ENCODE measurements around the gene EGFLAM. TPM values are rescaled to one million over a fixed set of nuclear protein-coding genes. Genes with fewer than 3 reads are reported as not detected.

The EGFLAM gene
- total RNA-seq, 1 experiment from 2014 or later = not detected

DNA sequence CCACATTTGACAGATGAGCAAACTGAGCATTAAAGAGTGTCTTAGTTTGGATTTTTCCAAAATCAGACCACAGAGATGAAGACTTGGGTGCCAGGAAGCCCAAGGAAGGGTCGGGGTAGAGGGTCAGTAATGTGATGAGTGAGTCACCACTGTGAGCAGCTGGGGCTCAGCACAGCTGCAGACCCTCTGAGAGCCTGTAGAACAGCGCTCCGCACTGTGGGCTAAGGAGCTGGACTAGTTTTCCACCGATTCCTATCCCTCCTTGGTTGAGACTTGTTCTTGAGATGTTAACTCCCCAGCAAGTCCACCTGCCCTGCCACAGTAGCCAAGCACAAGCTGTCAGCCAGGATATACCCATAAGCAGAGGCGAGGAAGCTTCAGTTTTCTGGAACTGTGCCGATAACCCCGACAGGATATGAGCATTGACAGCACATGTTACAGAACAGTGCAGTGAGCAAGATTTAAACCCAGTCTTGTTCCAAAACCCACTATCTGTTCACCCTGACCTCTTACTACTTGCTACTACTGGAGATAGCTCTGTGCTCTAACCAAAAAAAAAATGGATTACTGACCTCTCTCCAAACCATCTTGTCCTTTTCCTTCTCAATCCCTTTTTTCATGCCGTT is 31.8 kb downstream of the EGFLAM start:
- CTCF ChIA-PET = interaction anchor here (0.7 kb wide), 1 partner anchor 1554 kb away, joined by 3 read pairs; no protein-coding TSS in a partner anchor
- no peak overlapping the region for H3K27ac Mint-ChIP-seq (ENCODE audit: unreplicated experiment)
- H3K36me3 Mint-ChIP-seq (ENCODE audit: insufficient read depth, unreplicated experiment) = no peaks in the 10 kb centered on the region
- POLR2A ChIA-PET = no interaction called here
- DNase-seq = no peak
- no peaks in the 10 kb centered on the region for H3K9me3 Mint-ChIP-seq (ENCODE audit: unreplicated experiment)
- intact Hi-C loops (cut with micrococcal nuclease; ENCODE audit: unreplicated experiment) = no loop called here
- Histone ChIP-seq H3K27me3 (replicated peaks; ENCODE audit: control insufficient read depth, insufficient read depth, low read length) (no peaks in the 10 kb centered on the region), H3K36me3 (ENCODE audit: control insufficient read depth, insufficient read depth, low read length) (no peaks in the 10 kb centered on the region), H3K4me3 (ENCODE audit: low read depth, low read length) (no peak overlapping the region), H3K9me3 (no peaks in the 10 kb centered on the region; the same call in 1 of the 2 replicates), H3K4me1 (no peaks in the 10 kb centered on the region)
- no TSS peak for BruUV-seq (replicated peaks)
- H3K4me3 Mint-ChIP-seq (ENCODE audit: unreplicated experiment) = no peak overlapping the region
- TF ChIP-seq CTCF (IDR thresholded peaks at IDR 0.05; ENCODE audit: insufficient read depth in 1 of 2, low read depth in 1 of 2, low read length in 1 of 2, severe bottlenecking in 1 of 2, unreplicated experiment in 1 of 2) = no peak
- no peaks in the 10 kb centered on the region for H3K4me1 Mint-ChIP-seq (ENCODE audit: low read depth, unreplicated experiment)
- H3K27me3 Mint-ChIP-seq (ENCODE audit: insufficient read depth, unreplicated experiment) = peaks cover 10% of the 10 kb centered on the region

DNA sequence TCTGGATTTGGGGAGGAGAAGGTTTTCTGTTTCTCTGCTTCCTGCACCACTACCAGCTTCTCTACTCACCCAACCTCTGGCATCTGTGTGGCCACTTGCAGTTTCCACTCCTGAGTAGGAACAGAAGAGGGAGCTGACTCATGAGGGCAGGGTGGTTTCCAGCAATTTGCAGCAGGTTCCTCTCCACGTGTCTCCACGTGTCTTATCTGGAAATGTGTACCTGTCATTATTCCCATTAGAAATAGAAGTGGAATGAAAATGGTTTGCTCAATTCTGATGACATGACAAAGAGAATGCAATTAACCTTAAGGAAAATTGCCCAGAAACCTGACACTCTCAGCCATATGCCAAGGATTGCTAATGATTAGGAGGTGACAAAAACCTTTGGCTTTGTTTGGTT is 33.0 kb downstream of the EGFLAM start:
- peaks cover 13% of the 10 kb centered on the region for H3K27me3 Mint-ChIP-seq (ENCODE audit: insufficient read depth, unreplicated experiment)
- H3K27me3 ChIP-seq (replicated peaks; ENCODE audit: control insufficient read depth, insufficient read depth, low read length) = no peaks in the 10 kb centered on the region
- CTCF ChIA-PET = no interaction called here
- H3K4me1 ChIP-seq = no peaks in the 10 kb centered on the region
- DNase-seq = no peak
- H3K27ac Mint-ChIP-seq (ENCODE audit: unreplicated experiment) = no peak overlapping the region
- H3K36me3 Mint-ChIP-seq (ENCODE audit: insufficient read depth, unreplicated experiment) = no peaks in the 10 kb centered on the region
- no peak overlapping the region for H3K4me3 ChIP-seq (ENCODE audit: low read depth, low read length)
- intact Hi-C loops (cut with micrococcal nuclease; ENCODE audit: unreplicated experiment) = no loop called here
- no TSS peak for BruUV-seq (replicated peaks)
- TF ChIP-seq CTCF (IDR thresholded peaks at IDR 0.05; ENCODE audit: insufficient read depth in 1 of 2, low read depth in 1 of 2, low read length in 1 of 2, severe bottlenecking in 1 of 2, unreplicated experiment in 1 of 2) = no peak
- no peaks in the 10 kb centered on the region for H3K9me3 Mint-ChIP-seq (ENCODE audit: unreplicated experiment)
- no peaks in the 10 kb centered on the region for H3K36me3 ChIP-seq (ENCODE audit: control insufficient read depth, insufficient read depth, low read length)
- H3K4me1 Mint-ChIP-seq (ENCODE audit: low read depth, unreplicated experiment) = no peaks in the 10 kb centered on the region
- H3K4me3 Mint-ChIP-seq (ENCODE audit: unreplicated experiment) = no peak overlapping the region
- POLR2A ChIA-PET = no interaction called here
- no peaks in the 10 kb centered on the region; the same call in 1 of the 2 replicates for H3K9me3 ChIP-seq

DNA sequence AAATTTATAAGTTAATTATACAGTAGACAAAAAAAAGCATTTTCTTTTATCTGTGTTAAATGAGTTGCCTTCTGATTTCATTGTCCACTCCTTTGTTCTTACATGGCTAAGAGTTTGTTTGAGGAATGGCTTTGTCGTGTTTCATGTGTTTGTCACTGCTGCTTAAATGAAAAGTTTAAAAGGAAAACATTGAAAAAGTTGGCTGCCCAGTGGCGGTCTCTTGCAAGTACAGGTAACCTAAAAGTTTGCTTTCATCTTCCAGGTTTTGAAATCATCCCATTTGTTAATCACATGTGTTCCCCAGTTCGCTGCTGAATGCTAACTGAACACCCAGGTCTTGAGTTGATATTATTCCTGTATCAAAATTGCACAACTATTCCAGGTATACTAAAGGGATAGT is 33.9 kb downstream of the EGFLAM start:
- H3K4me3 Mint-ChIP-seq (ENCODE audit: unreplicated experiment) = no peak overlapping the region
- no peaks in the 10 kb centered on the region for H3K27me3 ChIP-seq (replicated peaks; ENCODE audit: control insufficient read depth, insufficient read depth, low read length)
- ChIA-PET CTCF (no interaction called here), POLR2A (no interaction called here)
- DNase-seq = no peak
- peaks cover 17% of the 10 kb centered on the region for H3K27me3 Mint-ChIP-seq (ENCODE audit: insufficient read depth, unreplicated experiment)
- intact Hi-C loops (cut with micrococcal nuclease; ENCODE audit: unreplicated experiment) = no loop called here
- no peak overlapping the region for H3K27ac Mint-ChIP-seq (ENCODE audit: unreplicated experiment)
- no peaks in the 10 kb centered on the region for H3K9me3 Mint-ChIP-seq (ENCODE audit: unreplicated experiment)
- H3K36me3 Mint-ChIP-seq (ENCODE audit: insufficient read depth, unreplicated experiment) = no peaks in the 10 kb centered on the region
- no peak for TF ChIP-seq CTCF (IDR thresholded peaks at IDR 0.05; ENCODE audit: insufficient read depth in 1 of 2, low read depth in 1 of 2, low read length in 1 of 2, severe bottlenecking in 1 of 2, unreplicated experiment in 1 of 2)
- H3K4me3 ChIP-seq (ENCODE audit: low read depth, low read length) = no peak overlapping the region
- no peaks in the 10 kb centered on the region; the same call in 1 of the 2 replicates for H3K9me3 ChIP-seq
- no peaks in the 10 kb centered on the region for H3K4me1 Mint-ChIP-seq (ENCODE audit: low read depth, unreplicated experiment)
- H3K36me3 ChIP-seq (ENCODE audit: control insufficient read depth, insufficient read depth, low read length) = no peaks in the 10 kb centered on the region
- no peaks in the 10 kb centered on the region for H3K4me1 ChIP-seq
- no TSS peak for BruUV-seq (replicated peaks)

Data from Caco-2 (cell line).